GM12878 (cell line): ENCODE measurements around the gene CNPY1. TPM values are rescaled to one million over a fixed set of nuclear protein-coding genes. Genes with fewer than 3 reads are reported as not detected.

Source experiments
- ATAC-seq: fragments of 200-7000 bp; cut with Tn5 transposase; 3 replicates; pipeline ENCODE4 v1.9.1; 2020; ENCODE audit warnings: mild to moderate bottlenecking, moderate library complexity
- BruUV-seq: library from RNA; stranded (reverse); fragments of 400-500 nt; replicated peaks from 2 replicates; lab custom pipeline; 2021; lab: Mats Ljungman, UMichigan
- CTCF ChIA-PET: fragments of 300-600 bp; sonication (Branson Sonifier 250); formaldehyde crosslinking; extraction: SDS; loops from one replicate; lab custom pipeline; 2021; ENCODE audit warnings: inconsistent platforms; lab: Yijun Ruan, JAX
- POLR2A ChIA-PET: fragments of 350-600 bp; formaldehyde crosslinking; extraction: SDS; loops from one replicate; lab custom pipeline; 2021; ENCODE audit warnings: inconsistent platforms; lab: Charles Lee
- RAD21 ChIA-PET: fragments of 300-600 bp; sonication (Branson Sonifier 250); formaldehyde crosslinking; loops from one replicate; lab custom pipeline; 2023; ENCODE audit warnings: antibody characterized with exemption; ENCODE audit not compliant: unreplicated experiment; lab: Charles Lee
- SMC1A ChIA-PET: fragments of 300-600 bp; sonication (Branson Sonifier 250); formaldehyde crosslinking; loops from one replicate; lab custom pipeline; 2023; ENCODE audit not compliant: unreplicated experiment, uncharacterized antibody; lab: Charles Lee
- DNase-seq: peaks from one replicate; pipeline ENCODE4 v3.0.0-alpha.2; 2011; ENCODE audit warnings: low read depth, low spot score
- FAIRE-seq: peaks from 3 replicates; lab custom pipeline; 2011; peaks lifted over from hg19 to GRCh38; lab: Jason Lieb, UNC
- H2AFZ ChIP-seq: 2 replicates; pipeline ENCODE4 v1.6.0; 2011; ENCODE audit warnings: low read depth, low read length, control low read depth; ENCODE audit not compliant: control insufficient read depth
- H3K27ac ChIP-seq: 2 replicates; pipeline ENCODE4 v1.5.1; 2011; ENCODE audit warnings: control low read depth; ENCODE audit not compliant: control insufficient read depth, insufficient read depth
- H3K27me3 ChIP-seq, 2 experiments: replicated peaks in 1 of 2; 2 replicates each; pipeline versions ENCODE4 v1.6.0 to v1.6.1; 2011; ENCODE audit warnings: low read length in 1 of 2; ENCODE audit not compliant: control insufficient read depth in 2 of 2, insufficient read depth in 2 of 2
- H3K36me3 ChIP-seq, 2 experiments: 2 replicates each; pipeline ENCODE4 v1.5.1; 2011; ENCODE audit warnings: low read length in 1 of 2; ENCODE audit not compliant: control insufficient read depth in 2 of 2, insufficient read depth in 2 of 2
- H3K4me1 ChIP-seq: 2 replicates; pipeline ENCODE4 v1.6.1; 2011; ENCODE audit warnings: mild to moderate bottlenecking, low read length, moderate library complexity, mixed read lengths; ENCODE audit not compliant: control insufficient read depth, insufficient read depth
- H3K4me2 ChIP-seq: 2 replicates; pipeline ENCODE4 v1.6.0; 2011; ENCODE audit warnings: control low read depth; ENCODE audit not compliant: control insufficient read depth, insufficient read depth
- H3K4me3 ChIP-seq: fragments of 200-600 bp; sonication (generic); 2 replicates; pipeline ENCODE4 v1.5.1; 2016
- H3K79me2 ChIP-seq: 2 replicates; pipeline ENCODE4 v1.6.0; 2011; ENCODE audit warnings: low read length; ENCODE audit not compliant: control insufficient read depth, insufficient read depth
- H3K9ac ChIP-seq: 2 replicates; pipeline ENCODE4 v1.8.0; 2011; ENCODE audit warnings: low read length, control low read depth, mixed read lengths; ENCODE audit not compliant: control insufficient read depth, insufficient read depth
- H3K9me3 ChIP-seq: replicated peaks from 3 replicates; pipeline ENCODE4 v1.5.1; 2011; ENCODE audit warnings: mild to moderate bottlenecking, low read length; ENCODE audit not compliant: control insufficient read depth, insufficient read depth
- H4K20me1 ChIP-seq: 2 replicates; pipeline ENCODE4 v1.6.0; 2011; ENCODE audit not compliant: control insufficient read depth, insufficient read depth
- CEBPZ ChIP-seq: fragments of 150-350 bp; IDR thresholded peaks from 2 replicates; pipeline ENCODE4 v1.6.1; 2016; ENCODE audit warnings: low read depth, low read length
- CHD1 ChIP-seq: IDR thresholded peaks from 2 replicates; pipeline ENCODE4 v1.6.1; 2012; ENCODE audit warnings: low read depth, low read length, improper control_type of control experiment
- ESRRA ChIP-seq: IDR thresholded peaks from 2 replicates; pipeline ENCODE4 v1.6.1; 2012; ENCODE audit warnings: mild to moderate bottlenecking, low read length, improper control_type of control experiment
- IKZF1 ChIP-seq: fragments of 450-650 bp; conservative IDR thresholded peaks from 2 replicates; pipeline ENCODE4 v1.6.1; 2017; ENCODE audit warnings: antibody characterized with exemption, mild to moderate bottlenecking
- MTA3 ChIP-seq: IDR thresholded peaks from 2 replicates; pipeline ENCODE4 v1.6.1; 2012; ENCODE audit warnings: low read length, inconsistent platforms, borderline replicate concordance
- MYB ChIP-seq: fragments of 150-350 bp; IDR thresholded peaks from 2 replicates; pipeline ENCODE4 v1.6.1; 2014; ENCODE audit warnings: mild to moderate bottlenecking, low read depth, low read length, borderline replicate concordance
- NFYA ChIP-seq: IDR thresholded peaks from 2 replicates; pipeline ENCODE4 v1.6.1; 2011; ENCODE audit warnings: low read depth, mild to moderate bottlenecking, low read length, improper control_type of control experiment, borderline replicate concordance
- NKRF ChIP-seq: fragments of 450-650 bp; conservative IDR thresholded peaks from 2 replicates; pipeline ENCODE4 v1.6.1; 2017; ENCODE audit warnings: mild to moderate bottlenecking, moderate library complexity
- RELB ChIP-seq: fragments of 450-650 bp; IDR thresholded peaks from 2 replicates; pipeline ENCODE4 v1.6.1; 2017; ENCODE audit warnings: low read depth, mild to moderate bottlenecking, moderate library complexity
- SPI1 ChIP-seq: IDR thresholded peaks from 2 replicates; pipeline ENCODE4 v1.6.1; 2011; ENCODE audit warnings: low read depth, mild to moderate bottlenecking, low read length, moderate library complexity, borderline replicate concordance; ENCODE audit not compliant: insufficient read depth
- STAT1 ChIP-seq: fragments of 450-650 bp; conservative IDR thresholded peaks from 2 replicates; pipeline ENCODE4 v1.6.1; 2014; ENCODE audit warnings: antibody characterized with exemption, mild to moderate bottlenecking
- TCF3 ChIP-seq: IDR thresholded peaks from 2 replicates; pipeline ENCODE4 v1.6.1; 2012; ENCODE audit warnings: low read depth, mild to moderate bottlenecking, low read length, borderline replicate concordance; ENCODE audit not compliant: insufficient read depth
- TCF7 ChIP-seq: IDR thresholded peaks from 2 replicates; pipeline ENCODE4 v1.6.1; 2014; ENCODE audit warnings: antibody characterized with exemption, borderline replicate concordance
- ZBED1 ChIP-seq: IDR thresholded peaks from 2 replicates; pipeline ENCODE4 v1.6.1; 2016; ENCODE audit warnings: borderline replicate concordance
- ZNF24 ChIP-seq: fragments of 450-650 bp; IDR thresholded peaks from 2 replicates; pipeline ENCODE4 v1.6.1; 2017; ENCODE audit warnings: antibody characterized with exemption, mild to moderate bottlenecking
- WGBS: methylation state at CpG from one replicate; pipeline ENCODE4 v1.1.6; 2016; ENCODE audit warnings: low lambda C conversion rate; ENCODE audit not compliant: insufficient replicate concordance, insufficient coverage; ENCODE audit errors: missing lambda C conversion rate; 5-methylcytosine and 5-hydroxymethylcytosine counted together
- in situ Hi-C: fragments of 300-500 bp; cut with MboI; formaldehyde crosslinking; loops from 9 replicates; pipeline ENCODE4 v1.14.3; 2018; ENCODE audit warnings: mixed read lengths
- intact Hi-C: fragments of 100-400 bp; cut with micrococcal nuclease; formaldehyde crosslinking; loops from one replicate; pipeline ENCODE4 v1.14.2; 2022; ENCODE audit not compliant: unreplicated experiment
- polyA plus RNA-seq, 11 experiments: library from polyadenylated mRNA; depleted of rRNA in 4 of 11; unstranded in 6 of 11; stranded (reverse) in 5 of 11; fragments of >200 nt; fragmentation: Nextera tagmentation in 4 of 11; fragmentation: Illumina TruSeq in 1 of 11; extraction: Ambion mirVana in 4 of 11; extraction: Trizol in 1 of 11; gene quantifications; 1 replicate in 1 of 11; 2 replicates in 10 of 11; pipeline versions ENCODE4 v1.2.1 to v1.2.3, GENCODE V29; 2011 to 2016; ENCODE audit warnings: inconsistent platforms in 2 of 11, missing spikeins in 2 of 11, low read depth in 1 of 11
- total RNA-seq, 4 experiments: library from RNA; depleted of rRNA in 3 of 4; stranded (reverse); fragments of >200 nt in 3 of 4; fragmentation: Illumina TruSeq in 1 of 4; extraction: Trizol in 1 of 4; gene quantifications; 2 replicates each; pipeline versions ENCODE4 v1.2.1 to v1.2.3, GENCODE V29; 2013 to 2021

The CNPY1 gene
- total and polyA plus RNA-seq, 10 of the 15 experiments (the other 5 are each of a cell fraction or from before 2014, with no cell fraction given) = not detected

GRCh38 chr7:155574556-155575290 lies 28.4 kb upstream of the CNPY1 start:
- 52% methylated on average over 10 of the region's 10 CpGs for WGBS
- POLR2A ChIA-PET = no interaction called here
- RAD21 ChIA-PET = no interaction called here
- in situ Hi-C loops (no loop called here), intact Hi-C loops (no loop called here)
- H3K9ac ChIP-seq = no peak overlapping the region
- CTCF ChIA-PET = no interaction called here
- no peaks in the 10 kb centered on the region for H3K9me3 ChIP-seq
- no peaks in the 10 kb centered on the region for H3K79me2 ChIP-seq
- no peaks in the 10 kb centered on the region for H3K36me3 ChIP-seq
- no peak overlapping the region for H3K4me3 ChIP-seq
- DNase-seq (no peak), ATAC-seq (no peak), FAIRE-seq (no peak)
- SMC1A ChIA-PET = no interaction called here
- no peaks in the 10 kb centered on the region for H4K20me1 ChIP-seq
- H3K27me3 ChIP-seq = no peaks in the 10 kb centered on the region
- H2AFZ ChIP-seq = no peak overlapping the region
- H3K4me1 ChIP-seq = no peaks in the 10 kb centered on the region
- H3K27ac ChIP-seq = no peak overlapping the region
- BruUV-seq = no TSS peak
- no peak overlapping the region for H3K4me2 ChIP-seq
- TF ChIP-seq MYB = no peak
- TF ChIP-seq TCF3 = no peak
- no peak for TF ChIP-seq ZBED1
- TF ChIP-seq MTA3 = no peak
- no peak for TF ChIP-seq CEBPZ
- no peak for TF ChIP-seq NFYA
- TF ChIP-seq IKZF1 = no peak
- TF ChIP-seq TCF7 = no peak
- no peak for TF ChIP-seq CHD1
- no peak for TF ChIP-seq NKRF
- TF ChIP-seq RELB = no peak
- TF ChIP-seq ZNF24 = no peak
- no peak for TF ChIP-seq ESRRA
- TF ChIP-seq STAT1 = no peak
- no peak for TF ChIP-seq SPI1
